Activated naive CD8-positive, alpha-beta T cell treated with anti-CD3 and anti-CD28 coated beads for 36 hours (primary cell): ENCODE results near the gene BIK. TPM values are rescaled to one million over a fixed set of nuclear protein-coding genes. Genes with fewer than 3 reads are reported as not detected.

Experiments used
- DNase-seq: peaks from one replicate; pipeline ENCODE4 v3.0.0; 2021
- H3K27ac Mint-ChIP-seq: one replicate; pipeline ENCODE4 v1.8.0; 2022; ENCODE audit warnings: mild to moderate bottlenecking, moderate library complexity, mixed read lengths
- H3K27me3 Mint-ChIP-seq: one replicate; pipeline ENCODE4 v1.8.0; 2022; ENCODE audit warnings: mild to moderate bottlenecking, mixed read lengths
- H3K36me3 Mint-ChIP-seq: one replicate; pipeline ENCODE4 v1.8.0; 2021; ENCODE audit warnings: mild to moderate bottlenecking, mixed read lengths
- H3K4me1 Mint-ChIP-seq: one replicate; pipeline ENCODE4 v1.8.0; 2021; ENCODE audit warnings: mixed read lengths
- H3K4me3 Mint-ChIP-seq: one replicate; pipeline ENCODE4 v1.8.0; 2022; ENCODE audit warnings: mild to moderate bottlenecking, moderate library complexity, mixed read lengths
- H3K9me3 Mint-ChIP-seq: one replicate; pipeline ENCODE4 v1.8.0; 2022; ENCODE audit warnings: mixed read lengths
- total RNA-seq, 2 experiments: library from RNA; stranded (reverse); gene quantifications; one replicate each; pipeline ENCODE4 v1.2.3, GENCODE V29; 2021

The BIK gene
- total RNA-seq, 2 experiments from 2014 or later: 2.2 to 3.3 TPM

DNA sequence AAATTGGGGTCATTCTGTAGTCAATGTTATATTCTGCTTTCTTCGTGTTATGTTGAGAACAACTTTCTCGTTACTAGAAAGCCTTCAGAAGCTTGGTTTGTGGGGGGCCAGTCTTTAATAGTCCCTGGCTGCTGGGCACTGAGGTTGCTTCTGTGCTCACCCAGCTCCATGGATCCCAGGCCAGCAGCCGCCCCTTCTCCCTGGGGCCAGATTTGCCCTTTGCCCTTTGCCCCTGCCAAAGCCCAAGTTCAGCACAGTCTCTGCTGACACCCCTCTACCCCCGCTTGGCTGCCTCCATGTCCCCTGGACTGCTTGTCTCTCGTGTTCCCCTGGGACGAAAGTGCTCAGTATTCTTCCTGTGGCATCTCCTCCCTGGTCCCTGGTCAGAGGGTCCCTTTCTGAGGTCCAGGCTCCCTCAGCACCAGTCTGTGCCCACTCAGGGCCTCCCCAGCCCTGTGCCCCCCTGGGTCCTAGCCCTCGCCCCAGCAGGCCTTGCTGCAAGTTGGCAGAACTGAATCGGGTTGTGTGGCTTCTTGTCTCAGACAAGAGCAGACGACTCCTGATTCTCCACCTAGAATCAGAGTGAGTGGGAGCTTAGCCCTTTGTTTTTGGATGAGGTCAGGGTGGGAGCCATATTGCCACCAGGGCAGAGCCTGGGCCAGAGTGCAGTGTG, 47.5 kb downstream of the BIK start:
- Mint-ChIP-seq H3K9me3 (no peaks in the 10 kb centered on the region), H3K27me3 (no peaks in the 10 kb centered on the region), H3K36me3 (peaks cover 4% of the 10 kb centered on the region), H3K4me3 (no peak overlapping the region), H3K27ac (no peak overlapping the region), H3K4me1 (peaks cover 5% of the 10 kb centered on the region)
- no peak for DNase-seq

DNA sequence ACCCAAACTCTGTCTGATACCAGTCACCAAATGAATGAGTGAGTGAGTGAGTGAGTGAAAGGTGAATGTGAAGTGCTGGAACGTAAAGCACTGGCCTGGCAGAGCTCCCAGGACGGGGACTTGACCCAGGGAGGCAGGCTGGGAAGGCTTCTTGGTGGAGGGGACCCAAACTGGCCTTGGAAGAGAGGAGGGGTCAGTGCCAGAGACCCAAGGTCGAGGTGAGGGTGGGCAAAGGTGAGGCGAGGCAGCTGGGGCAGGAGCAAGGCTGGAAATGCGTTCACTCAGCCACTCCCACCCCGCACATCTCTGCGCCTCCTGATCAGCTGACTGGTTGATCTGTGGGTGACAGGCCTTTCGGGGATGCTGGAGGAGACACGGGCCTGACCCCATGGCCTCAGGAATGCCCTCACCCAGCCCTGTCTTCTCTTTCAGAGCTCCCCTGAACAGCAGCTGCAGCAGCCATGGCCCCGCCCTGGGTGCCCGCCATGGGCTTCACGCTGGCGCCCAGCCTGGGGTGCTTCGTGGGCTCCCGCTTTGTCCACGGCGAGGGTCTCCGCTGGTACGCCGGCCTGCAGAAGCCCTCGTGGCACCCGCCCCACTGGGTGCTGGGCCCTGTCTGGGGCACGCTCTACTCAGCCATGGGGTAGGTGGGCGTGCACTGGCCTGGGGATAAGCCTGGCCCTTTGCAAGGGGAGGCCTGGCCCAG, 48.4 kb downstream of the BIK start:
- Mint-ChIP-seq H3K36me3 (peaks cover 4% of the 10 kb centered on the region), H3K4me1 (peaks cover 3% of the 10 kb centered on the region), H3K27ac (peak overlapping the region; percentile 44), H3K4me3 (no peak overlapping the region), H3K27me3 (no peaks in the 10 kb centered on the region), H3K9me3 (no peaks in the 10 kb centered on the region)
- no peak for DNase-seq

- DNase-seq: no peak
- Mint-ChIP-seq H3K9me3 (no peaks in the 10 kb centered on the region), H3K36me3 (peaks cover 4% of the 10 kb centered on the region), H3K4me3 (no peak overlapping the region), H3K4me1 (peaks cover 3% of the 10 kb centered on the region), H3K27me3 (no peaks in the 10 kb centered on the region), H3K27ac (no peak overlapping the region)
Measured at GRCh38 chr22:43159484-43160178, 49.1 kb downstream of the BIK start.

DNA sequence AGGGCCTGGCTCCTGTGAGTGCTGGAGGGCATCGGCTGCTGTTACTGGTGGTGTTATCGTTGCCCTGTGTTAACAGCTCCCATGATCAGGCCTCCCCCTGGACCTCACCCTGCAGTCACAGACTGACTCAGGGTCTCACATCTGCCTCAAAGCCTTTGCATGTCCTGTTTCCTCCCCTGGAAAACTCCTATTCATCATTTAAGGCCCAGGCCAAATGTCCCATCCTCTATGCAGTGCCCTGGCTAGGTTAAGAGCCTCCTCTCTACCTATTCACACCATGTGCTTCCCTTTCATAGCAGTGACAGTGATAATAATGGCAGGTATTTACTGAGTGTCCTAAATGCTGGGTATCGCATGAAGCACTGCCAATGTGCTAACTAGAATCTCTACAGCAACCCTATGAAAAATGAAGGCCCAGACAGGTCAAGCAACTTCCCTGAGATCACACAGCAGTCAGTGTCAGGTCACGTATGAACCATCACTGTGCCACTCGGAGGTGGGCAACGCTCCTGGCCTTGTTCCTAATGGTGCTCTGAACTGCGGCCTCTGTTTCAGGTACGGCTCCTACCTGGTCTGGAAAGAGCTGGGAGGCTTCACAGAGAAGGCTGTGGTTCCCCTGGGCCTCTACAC, 50.1 kb downstream of the BIK start:
- H3K4me1 Mint-ChIP-seq: peaks cover 2% of the 10 kb centered on the region
- H3K36me3 Mint-ChIP-seq: peaks cover 4% of the 10 kb centered on the region
- no peaks in the 10 kb centered on the region for H3K9me3 Mint-ChIP-seq
- H3K27ac Mint-ChIP-seq: no peak overlapping the region
- H3K4me3 Mint-ChIP-seq: no peak overlapping the region
- H3K27me3 Mint-ChIP-seq: no peaks in the 10 kb centered on the region
- DNase-seq: no peak

DNA sequence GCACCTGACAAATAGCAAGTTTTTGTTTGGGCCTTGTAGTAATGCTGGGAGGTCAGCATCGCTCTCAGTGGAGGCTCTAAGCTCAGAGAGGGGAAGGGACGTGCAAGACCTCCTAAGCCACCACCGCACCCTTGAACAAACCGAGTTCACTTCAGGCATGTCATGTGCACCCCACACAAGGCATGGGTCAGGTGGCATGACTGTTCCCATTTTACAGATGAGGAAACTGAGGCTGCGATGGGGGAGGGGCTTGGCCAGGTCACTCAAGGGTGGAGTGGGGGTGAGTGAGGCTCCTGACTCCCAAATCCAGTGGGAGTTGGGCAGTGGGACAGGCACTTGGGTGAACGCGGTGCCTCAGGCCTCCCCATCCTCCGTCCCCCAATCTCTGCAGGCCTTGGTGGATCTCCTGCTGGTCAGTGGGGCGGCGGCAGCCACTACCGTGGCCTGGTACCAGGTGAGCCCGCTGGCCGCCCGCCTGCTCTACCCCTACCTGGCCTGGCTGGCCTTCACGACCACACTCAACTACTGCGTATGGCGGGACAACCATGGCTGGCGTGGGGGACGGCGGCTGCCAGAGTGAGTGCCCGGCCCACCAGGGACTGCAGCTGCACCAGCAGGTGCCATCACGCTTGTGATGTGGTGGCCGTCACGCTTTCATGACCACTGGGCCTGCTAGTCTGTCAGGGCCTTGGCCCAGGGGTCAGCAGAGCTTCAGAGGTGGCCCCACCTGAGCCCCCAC, 52.0 kb downstream of the BIK start:
- Mint-ChIP-seq H3K27me3 (no peaks in the 10 kb centered on the region), H3K36me3 (peaks cover 4% of the 10 kb centered on the region), H3K27ac (no peak overlapping the region), H3K4me3 (no peak overlapping the region), H3K9me3 (no peaks in the 10 kb centered on the region), H3K4me1 (no peaks in the 10 kb centered on the region)
- no peak for DNase-seq

DNA sequence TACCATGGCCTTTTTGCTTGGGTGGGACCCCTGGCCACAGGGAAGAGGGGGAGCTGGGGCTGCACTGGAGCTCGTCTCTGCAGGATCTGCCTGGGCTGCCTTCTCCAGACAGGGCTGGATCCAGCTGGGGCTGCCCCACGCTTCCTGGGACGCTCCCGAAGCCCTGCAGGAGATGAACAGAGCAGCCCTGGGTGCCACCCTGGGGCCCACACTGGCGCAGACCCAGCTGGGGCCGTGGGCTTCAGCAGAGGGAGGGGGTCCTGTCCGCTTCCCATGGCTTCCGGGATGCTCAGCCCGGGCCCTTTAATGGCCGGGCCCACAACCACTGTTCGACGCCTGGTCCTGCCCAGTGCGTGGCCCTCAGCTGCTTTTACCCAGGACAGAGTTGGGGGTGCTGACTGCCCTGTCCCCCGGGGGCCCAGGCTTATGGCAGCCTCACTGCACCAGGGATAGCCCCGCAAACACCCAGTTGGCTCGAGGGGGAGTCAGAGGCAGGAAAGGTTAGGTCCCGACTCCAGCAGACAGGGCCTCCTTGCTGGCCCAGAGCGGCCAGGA, 52.8 kb downstream of the BIK start:
- Mint-ChIP-seq H3K27me3 (no peaks in the 10 kb centered on the region), H3K9me3 (no peaks in the 10 kb centered on the region), H3K36me3 (peaks cover 7% of the 10 kb centered on the region), H3K4me3 (no peak overlapping the region), H3K27ac (no peak overlapping the region), H3K4me1 (no peaks in the 10 kb centered on the region)
- DNase-seq: no peak

- Mint-ChIP-seq H3K4me1 (no peaks in the 10 kb centered on the region), H3K9me3 (no peaks in the 10 kb centered on the region), H3K4me3 (no peak overlapping the region), H3K27ac (no peak overlapping the region), H3K27me3 (no peaks in the 10 kb centered on the region), H3K36me3 (peaks cover 5% of the 10 kb centered on the region)
- DNase-seq: no peak
Measured at GRCh38 chr22:43164636-43165035, 54.1 kb downstream of the BIK start.

- H3K9me3 Mint-ChIP-seq: no peaks in the 10 kb centered on the region
- no peak overlapping the region for H3K27ac Mint-ChIP-seq
- no peak for DNase-seq
- no peaks in the 10 kb centered on the region for H3K27me3 Mint-ChIP-seq
- H3K4me3 Mint-ChIP-seq: no peak overlapping the region
- H3K36me3 Mint-ChIP-seq: peaks cover 8% of the 10 kb centered on the region
- H3K4me1 Mint-ChIP-seq: no peaks in the 10 kb centered on the region
Measured at GRCh38 chr22:43166132-43166930, 55.8 kb downstream of the BIK start.

- peaks cover 8% of the 10 kb centered on the region for H3K36me3 Mint-ChIP-seq
- no peak for DNase-seq
- H3K9me3 Mint-ChIP-seq: no peaks in the 10 kb centered on the region
- no peaks in the 10 kb centered on the region for H3K4me1 Mint-ChIP-seq
- no peak overlapping the region for H3K27ac Mint-ChIP-seq
- H3K27me3 Mint-ChIP-seq: no peaks in the 10 kb centered on the region
- no peak overlapping the region for H3K4me3 Mint-ChIP-seq
Measured at GRCh38 chr22:43167001-43167589, 56.5 kb downstream of the BIK start.

DNA sequence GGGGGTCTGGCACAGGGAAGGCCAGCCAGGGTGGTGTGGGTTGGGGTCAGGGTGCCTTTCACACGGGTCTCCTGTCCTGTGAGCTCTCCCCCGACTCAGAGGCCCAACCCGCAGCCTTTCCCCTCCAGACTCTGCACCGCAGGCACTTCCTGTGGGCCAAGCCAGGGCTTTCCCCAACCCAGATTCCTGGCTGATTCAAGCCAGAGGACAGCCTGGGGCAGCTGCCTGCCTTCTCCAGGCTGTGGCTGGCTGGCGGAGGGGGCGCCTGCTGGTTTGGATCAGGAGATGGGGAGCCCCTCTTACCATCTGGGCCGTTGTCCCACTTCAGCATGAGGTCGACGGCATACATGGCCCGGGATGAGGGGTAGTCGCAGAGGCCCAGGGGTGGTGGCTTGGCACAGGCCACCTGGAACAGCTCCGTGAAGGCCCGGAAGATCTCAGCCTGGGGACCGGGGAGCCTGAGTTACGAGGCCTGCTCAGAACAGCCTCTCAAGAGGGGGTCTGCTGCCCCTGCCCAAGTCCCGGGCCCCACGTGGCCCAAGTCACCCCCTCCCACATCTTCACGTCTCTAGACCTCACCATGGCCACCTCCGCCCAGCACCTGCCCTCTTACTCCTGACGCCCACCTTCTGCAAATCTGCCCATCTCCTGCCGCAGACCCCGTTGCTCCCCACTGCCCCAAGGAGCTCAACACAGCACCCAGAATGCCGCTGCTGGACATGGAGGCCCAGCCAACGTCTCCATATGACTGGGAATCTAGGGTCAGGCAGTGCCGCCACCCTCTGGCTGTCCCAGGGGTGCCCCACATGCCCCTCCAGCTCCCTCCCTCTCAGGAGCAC, 58.1 kb downstream of the BIK start:
- Mint-ChIP-seq H3K36me3 (peaks cover 11% of the 10 kb centered on the region), H3K9me3 (no peaks in the 10 kb centered on the region), H3K4me1 (no peaks in the 10 kb centered on the region), H3K27me3 (no peaks in the 10 kb centered on the region), H3K27ac (no peak overlapping the region), H3K4me3 (no peak overlapping the region)
- DNase-seq: no peak

- H3K27me3 Mint-ChIP-seq: no peaks in the 10 kb centered on the region
- no peaks in the 10 kb centered on the region for H3K4me1 Mint-ChIP-seq
- no peak overlapping the region for H3K27ac Mint-ChIP-seq
Measured at GRCh38 chr22:43169310-43170130, 59.0 kb downstream of the BIK start.

GRCh38 chr22:43170131-43170480, 59.6 kb downstream of the BIK start:
- Mint-ChIP-seq H3K9me3 (no peaks in the 10 kb centered on the region), H3K27ac (no peak overlapping the region)

More at GRCh38 chr22:43169310-43170130, 59.0 kb downstream of the BIK start:
- Mint-ChIP-seq H3K36me3 (peaks cover 11% of the 10 kb centered on the region), H3K4me3 (no peak overlapping the region), H3K9me3 (no peaks in the 10 kb centered on the region)
- DNase-seq: no peak

More at GRCh38 chr22:43170131-43170480, 59.6 kb downstream of the BIK start:
- H3K36me3 Mint-ChIP-seq: peaks cover 11% of the 10 kb centered on the region
- no peaks in the 10 kb centered on the region for H3K27me3 Mint-ChIP-seq
- H3K4me1 Mint-ChIP-seq: no peaks in the 10 kb centered on the region
- no peak for DNase-seq
- H3K4me3 Mint-ChIP-seq: no peak overlapping the region
